GM21423 (cell line): Measurements from ENCODE around the gene MXRA5.
"Not testable (repeated sequence)": the region's sequence is repeated elsewhere in the genome, so short reads cannot be mapped to it uniquely, and the experiment has no call there.

Source experiments
- ATAC-seq: cut with Tn5 transposase; IDR thresholded peaks from one replicate; pipeline ENCODE4 v1.9.1; 2021; ENCODE audit warnings: mild to moderate bottlenecking, moderate library complexity; ENCODE audit not compliant: unreplicated experiment

Gene MXRA5

DNA sequence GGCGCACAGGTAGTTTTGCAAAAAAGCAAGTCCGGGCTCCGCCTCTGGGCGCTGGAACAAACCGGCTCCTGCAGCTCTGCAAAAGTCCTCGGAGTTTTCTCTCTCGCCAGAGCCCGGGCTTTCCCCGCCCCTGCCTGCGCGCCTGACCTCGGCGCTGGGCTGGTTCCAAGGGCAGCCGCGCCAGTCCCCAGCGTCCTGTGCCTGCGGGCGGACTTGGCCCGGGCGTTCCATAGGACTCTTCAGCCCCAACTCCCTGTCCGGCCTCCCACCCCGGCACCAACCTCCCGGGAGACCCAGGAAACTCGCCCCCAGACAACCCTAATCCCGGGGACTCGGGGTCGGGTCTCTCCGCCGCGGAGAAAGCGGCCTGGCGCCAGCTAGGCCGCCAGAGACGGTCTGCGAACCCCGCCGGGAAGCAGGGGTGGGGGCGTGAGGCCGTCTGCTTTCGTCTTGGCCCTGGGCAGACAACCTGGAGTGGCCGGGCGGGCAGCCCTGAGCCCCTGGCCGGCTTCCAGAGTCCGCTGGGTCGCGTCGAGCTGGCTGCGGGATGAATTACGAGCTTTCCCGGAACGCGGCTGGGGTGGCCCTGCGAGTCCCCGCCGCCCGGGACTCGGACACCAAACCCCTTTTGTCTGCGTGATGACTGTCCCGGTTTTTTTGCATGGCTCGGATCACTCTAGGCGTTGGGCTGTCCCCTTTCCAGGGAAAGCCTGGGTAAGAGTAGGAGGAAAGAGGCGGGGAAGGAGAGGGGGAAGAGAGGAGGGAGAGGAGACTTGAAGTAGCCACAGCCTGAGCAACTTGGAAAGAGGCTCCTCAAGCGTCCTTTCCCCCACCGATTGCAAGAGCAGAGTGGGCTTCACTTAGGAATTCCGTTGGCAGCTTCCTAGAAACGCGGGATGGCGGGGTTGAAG lies 916 bp downstream of the MXRA5 start:
- ATAC-seq: no peak

DNA sequence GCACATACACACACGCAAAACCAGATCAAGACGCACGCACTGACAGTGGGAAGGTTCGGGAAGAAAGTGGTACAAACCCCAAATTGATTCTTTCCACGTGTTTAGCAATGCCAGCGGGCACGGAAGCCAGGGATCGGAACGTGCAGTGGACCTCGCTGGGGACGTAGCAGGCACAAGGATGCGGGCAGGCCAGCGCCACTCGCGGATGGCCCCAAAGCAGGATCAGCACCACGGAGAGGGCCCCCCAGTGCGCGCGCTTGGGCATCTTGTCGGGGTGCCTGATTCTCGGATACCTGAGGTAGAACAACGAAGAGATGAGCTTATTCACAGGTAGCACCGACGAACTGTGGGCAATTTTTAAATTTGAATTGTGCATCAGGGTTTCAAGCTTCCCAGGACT lies 2.9 kb downstream of the MXRA5 start:
- ATAC-seq: not testable (repeated sequence)

DNA sequence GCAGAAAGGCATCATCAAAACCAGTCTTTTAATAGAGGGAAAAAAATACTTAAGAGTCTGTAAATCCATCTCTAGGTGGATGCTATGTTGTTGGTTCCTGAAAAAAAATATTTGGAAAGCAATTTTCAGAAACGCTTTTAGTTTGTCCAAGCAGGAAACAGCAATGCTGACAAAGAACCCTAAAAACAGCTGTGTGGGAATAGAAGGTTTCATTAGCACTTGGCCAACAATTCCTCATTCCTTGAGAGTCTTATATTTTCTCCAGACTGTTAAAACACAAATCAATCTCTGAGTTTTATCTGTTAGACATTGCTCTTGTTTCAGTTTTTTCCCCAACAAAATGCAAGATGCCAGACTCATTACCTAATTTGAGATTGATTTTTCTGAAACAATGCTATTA lies 6.4 kb downstream of the MXRA5 start:
- no peak for ATAC-seq

DNA sequence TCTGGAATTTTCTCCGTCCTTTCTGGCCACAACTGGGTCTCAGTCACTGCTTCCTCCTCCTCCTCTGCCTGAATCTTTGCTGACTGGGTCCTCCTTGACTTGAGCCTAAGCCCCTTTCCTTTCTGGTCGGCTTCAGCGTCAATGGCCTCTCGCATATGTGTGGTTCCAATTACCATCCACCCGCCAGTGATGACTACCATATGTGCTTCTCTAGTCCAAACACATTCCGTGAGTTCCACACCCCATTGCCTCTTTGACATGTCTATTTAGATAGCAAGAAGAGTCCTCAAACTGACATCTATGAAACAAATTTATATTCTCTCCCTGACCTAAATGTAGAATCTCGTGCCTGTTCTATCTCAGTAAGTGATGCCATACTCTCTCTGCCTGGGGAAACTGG lies 19.8 kb downstream of the MXRA5 start:
- ATAC-seq: no peak

DNA sequence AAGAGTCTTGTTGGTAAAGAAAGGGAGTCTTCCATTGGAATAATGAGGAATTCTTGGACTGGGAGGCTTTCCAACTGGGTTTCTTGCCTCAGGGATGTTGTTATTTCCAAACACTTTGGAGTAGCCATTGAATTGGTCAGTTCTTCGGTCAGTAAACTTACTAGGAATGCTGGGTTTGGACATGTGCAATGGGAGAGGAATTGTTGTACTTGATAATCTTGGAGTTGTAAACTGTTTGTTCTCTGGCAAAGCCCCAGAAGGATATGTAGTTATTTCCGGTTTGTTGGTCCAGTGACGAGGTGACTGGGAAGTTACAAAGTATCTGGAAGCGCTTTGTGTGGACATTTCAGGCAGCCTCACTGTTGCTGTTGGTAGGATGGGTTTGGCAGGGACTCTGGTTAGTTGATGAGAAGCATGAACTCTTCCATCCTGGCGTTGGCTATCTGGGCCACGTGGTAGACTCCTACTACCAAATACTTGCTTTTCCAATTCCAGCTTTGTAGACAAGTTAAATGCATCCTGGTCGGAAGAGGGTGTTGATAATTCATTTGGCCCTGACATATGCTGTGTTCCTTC lies 25.9 kb downstream of the MXRA5 start:
- no peak for ATAC-seq

DNA sequence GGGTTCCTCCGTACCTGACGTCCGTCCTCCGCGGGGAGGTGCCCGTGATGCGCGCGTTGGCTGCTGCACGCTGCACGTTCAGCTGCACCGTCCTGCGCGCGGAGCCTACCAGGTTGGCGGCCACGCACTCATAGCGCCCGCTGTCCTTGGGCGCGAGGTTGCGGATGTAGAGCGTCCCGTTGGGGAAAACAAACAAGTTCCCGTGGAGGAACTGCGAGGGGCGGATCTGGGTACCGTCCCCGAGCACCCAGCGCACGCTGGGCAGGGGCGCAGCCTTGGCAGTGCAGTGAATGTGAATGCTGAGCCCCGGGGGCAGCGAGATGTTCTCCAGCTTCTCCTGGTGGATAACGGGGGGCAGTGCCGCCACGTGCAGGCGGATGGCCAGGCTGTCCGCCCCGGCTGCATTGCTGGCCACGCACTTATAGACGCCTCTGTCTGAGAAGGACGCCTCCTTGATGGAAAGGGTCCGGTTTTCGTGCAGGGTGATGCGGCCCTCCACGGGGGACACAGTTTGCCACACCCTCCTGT lies 29.2 kb downstream of the MXRA5 start:
- ATAC-seq: no peak

DNA sequence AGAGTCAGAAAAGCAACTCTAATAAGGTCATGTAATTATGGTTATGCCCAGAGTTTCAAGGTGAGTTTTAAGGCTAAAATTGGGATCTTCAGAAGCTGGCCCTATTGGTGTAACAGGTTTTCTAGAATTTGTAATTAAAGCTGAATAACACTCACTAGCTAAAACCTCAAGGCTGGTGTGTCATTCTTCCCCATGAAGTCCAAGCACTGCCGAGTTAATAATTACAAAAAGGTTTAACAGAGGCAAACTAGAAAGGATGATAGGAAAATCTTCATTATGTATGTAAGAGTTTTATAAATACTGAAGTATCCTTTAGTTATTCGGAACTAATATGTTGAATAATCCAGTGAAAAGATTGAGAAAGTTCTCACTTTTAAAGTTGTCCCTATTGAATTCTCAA lies 34.3 kb downstream of the MXRA5 start:
- no peak for ATAC-seq

DNA sequence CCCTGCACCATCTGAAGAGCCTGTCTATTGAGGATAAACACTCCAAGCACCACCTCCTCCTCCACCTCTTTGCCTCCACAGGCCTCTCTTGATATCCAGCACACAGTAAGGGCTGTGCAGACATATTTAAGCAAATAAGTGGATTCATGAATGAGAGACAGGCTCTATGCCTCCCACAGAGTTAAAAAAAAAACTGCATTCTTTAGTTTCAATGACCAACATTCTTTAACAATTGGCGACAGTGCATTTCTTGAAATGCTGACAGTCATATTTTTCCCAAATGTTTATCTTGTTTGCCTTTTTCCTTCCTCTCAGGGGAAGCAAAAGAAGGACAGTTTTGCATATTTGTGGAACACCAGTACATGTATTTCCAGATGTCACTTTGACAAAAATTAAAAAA lies 38.6 kb downstream of the MXRA5 start:
- no peak for ATAC-seq

DNA sequence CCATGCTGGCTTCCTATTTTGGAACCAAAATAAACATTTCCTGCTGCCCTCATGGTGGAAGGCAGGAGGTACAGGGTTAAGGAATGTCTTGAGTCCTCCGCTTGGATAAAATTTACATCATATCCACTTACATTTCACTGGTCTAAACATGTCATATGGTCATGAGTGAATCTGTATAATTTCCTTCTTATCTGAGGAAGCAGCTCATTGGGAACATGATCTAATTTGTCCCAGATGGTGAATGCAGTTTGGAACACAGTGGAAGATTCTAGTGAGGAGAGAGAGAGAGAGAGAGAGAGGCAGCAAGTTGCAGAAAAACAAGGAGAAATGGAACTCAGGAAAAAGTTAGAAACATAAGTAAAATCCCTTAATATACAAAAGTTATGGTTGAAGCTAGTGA lies 46.8 kb downstream of the MXRA5 start:
- no peak for ATAC-seq

DNA sequence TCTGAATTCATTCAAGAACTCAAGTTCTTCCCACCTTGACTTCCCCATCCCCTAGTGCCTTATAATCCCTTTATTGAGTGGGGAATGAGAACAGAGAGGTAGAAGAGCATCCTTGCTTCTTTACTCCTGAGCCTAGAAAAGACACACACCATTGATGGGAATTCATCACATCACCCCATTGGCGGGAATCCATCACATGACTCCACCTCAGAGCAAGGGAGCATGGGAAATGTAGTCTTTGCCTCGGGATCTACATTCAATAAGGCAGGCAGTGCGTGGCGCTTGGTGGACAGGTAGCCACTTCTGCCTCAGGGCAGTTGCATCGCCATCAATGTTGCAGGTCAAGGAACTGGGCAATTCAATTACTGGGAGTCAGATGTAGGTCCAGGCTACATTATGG lies 50.7 kb downstream of the MXRA5 start:
- ATAC-seq: no peak

DNA sequence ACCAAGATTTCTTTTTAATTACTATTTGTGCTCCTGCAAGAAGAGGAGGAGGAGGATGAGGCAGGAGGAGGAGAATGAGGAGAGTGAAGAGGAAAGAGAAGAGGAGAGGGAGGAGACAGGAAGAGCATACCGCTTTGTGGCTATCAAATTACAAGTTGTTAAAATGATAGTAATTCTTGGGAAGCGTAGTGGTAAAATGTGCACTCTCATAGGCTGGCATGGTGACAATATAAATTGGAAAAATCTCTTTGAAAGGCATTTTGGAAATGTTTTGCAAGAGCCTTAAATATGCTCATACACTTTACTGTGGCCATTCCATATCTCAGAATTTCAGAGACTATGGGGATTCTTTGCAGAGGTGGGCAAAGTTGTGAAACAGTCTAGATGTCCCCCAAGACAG lies 53.2 kb downstream of the MXRA5 start:
- ATAC-seq: no peak

DNA sequence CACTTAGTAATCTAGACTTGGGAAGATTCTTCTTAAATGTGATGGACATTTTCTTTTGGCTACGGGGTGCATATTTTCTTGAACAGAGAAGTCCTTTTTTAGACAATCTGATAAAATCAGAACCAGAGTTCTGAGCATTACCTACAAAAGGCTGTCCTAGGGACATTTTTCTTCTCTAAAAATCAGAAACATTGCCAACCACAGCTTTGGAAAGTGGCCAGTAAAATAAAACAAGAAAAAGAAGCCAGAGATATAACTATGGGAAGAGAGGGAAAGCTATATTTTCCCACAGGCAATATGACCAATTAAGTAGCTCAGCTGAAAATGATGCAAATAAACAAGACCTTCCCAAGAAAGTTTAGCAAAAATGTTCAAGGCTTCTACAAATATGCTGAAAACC lies 55.9 kb downstream of the MXRA5 start:
- no peak for ATAC-seq

DNA sequence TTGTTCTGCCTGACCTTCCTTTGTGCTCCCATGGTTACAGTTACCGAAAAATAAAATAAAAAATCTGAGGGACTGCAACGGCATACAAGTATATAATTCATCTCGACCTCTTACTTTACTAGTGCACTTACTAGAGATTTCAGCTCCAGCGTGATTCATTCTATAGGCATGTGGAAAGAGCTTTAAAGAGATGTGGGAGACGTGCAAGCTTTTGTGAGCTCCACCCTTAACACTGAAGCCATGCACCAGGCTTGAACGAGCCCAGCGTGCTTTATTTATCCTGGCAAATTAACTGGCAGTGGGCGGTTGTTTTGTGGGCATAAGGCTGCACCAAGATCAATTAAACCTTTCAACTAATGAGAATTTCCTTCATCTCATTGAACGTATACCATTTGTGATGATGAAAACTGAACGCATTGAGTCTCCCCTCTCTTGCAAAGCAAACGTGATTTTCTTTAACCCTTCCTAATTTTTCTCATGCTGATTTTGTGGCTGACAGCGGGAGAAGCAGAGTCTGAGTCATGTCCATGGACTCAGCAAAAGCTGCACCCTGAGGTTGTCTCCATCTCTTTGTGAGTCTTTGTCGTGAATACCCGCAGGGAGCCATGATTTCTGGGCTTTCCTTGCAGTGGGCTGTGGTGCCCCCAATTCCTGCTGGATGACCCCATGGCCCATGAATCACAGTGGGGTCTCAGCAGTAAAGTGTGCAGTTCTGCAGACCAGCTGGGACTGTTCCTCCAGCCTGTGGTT lies 60.1 kb downstream of the MXRA5 start:
- ATAC-seq: no peak

DNA sequence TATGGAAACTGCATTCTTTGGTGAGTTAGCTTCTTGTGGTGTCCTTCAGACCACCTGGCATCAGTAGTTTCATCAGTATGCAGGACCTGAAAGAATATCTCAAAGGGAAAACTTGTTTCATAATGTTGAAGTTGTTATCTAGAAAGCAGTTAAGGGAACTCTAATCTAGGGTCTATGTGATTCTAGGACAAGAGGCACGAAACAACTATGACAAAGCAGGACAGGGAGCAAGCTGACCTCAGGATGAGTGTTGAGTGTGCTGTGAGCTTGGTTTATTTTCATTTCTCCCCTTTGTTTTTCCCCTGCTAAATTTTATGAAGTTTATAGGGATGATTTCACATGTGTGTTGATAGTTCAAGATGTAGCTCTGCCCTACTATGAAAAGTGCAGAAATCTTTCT lies 65.7 kb downstream of the MXRA5 start:
- ATAC-seq: no peak

DNA sequence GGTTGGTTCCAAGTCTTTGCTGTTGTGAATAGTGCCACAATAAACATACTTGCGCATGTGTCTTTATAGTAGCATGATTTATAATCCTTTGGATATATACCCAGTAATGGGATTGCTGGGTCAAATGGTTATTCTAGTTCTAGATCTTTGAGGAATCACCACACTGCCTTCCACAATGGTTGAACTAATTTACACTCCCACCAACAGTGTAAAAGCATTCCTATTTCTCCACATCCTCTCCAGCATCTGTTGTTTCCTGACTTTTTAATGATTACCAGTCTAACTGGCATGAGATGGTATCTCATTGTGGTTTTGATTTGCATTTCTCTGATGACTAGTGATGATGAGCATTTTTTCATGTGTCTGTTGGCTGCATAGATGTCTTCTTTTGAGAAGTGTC lies 72.8 kb downstream of the MXRA5 start:
- not testable (repeated sequence) for ATAC-seq

DNA sequence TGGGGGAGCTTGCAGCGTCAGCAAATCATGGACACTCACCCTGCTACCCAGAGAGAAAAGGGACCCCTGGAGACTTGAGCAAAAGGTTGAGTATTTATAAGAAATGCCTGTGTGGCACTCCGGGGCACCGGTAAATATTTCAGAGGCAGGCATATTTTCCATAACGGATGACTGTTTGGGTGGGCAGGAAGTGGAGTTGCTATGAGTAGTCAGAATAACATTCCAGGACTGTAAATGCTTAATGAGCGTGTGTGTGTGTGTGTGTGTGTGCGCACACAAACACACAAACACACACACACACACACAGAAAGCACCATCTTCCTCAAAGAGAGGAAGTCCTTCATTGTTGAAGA lies 74.6 kb downstream of the MXRA5 start:
- ATAC-seq: no peak

DNA sequence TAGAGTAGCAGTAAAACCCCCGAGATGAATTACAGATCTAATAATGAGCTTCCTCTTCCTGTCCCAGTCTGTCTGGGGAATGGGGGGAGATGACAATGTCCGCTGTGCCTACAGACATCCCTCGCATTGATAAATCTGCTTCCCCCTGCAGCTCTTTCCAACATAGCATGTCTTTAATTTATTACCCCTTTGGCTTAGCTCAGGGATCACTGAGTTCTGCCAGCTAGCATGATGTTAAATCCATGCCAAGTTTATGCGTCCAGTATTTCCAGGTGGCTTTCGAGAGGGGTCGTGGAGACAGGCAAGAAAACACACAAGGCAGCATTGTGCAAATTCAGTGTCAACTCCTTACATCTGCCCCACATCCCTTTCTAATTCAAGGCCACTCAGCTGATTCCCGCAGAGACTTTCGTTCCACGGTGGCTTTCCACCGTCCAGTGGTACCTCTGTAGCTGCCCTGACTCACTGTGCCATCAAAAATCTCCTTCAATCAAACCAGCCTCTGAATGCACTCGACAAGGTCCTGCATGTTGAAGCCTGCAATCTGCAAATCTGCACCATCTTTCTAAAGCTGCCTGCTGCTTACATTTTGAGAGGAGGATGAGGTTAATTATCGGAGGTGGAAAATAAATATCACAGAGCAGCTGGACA lies 75.1 kb downstream of the MXRA5 start:
- no peak for ATAC-seq

DNA sequence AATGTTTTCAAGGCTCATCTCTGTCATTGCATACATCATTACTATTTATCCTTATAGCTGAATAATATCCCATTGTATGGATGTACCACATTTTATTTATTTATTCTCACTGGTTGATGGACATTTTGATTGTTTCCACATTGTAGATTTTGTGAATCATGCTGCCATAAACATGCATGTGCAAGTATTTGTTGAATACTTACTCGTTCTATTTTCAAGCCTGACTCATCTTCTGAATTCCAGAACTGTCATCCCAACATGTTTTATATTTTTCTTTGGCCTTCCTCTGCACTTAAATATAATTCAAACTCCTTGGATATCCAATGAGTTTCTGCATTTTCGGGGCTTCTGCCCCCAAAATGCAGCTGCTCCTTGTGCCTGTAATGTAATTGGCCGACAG lies 77.6 kb downstream of the MXRA5 start:
- ATAC-seq: no peak

DNA sequence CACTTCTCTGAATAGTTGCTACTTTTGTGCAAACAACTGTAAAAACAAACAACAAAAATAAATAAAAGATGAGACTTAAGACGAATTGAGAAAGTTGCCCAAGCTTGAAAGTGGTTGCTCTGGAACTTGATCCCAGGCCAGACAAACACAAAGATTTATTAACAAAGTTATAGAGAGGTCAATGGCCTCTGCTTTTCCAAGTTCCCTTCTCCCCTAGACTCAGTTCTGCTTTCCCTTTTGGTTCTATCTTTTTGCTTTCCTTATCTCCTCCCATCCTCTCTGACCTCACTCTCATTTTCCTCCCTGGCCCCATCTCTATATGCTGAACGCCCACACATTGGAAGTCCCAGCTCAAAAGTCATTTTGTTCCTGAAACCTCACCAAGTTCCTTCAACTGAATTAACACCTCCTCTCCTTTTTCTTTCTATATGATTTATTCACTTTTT lies 82.7 kb downstream of the MXRA5 start:
- ATAC-seq: no peak

DNA sequence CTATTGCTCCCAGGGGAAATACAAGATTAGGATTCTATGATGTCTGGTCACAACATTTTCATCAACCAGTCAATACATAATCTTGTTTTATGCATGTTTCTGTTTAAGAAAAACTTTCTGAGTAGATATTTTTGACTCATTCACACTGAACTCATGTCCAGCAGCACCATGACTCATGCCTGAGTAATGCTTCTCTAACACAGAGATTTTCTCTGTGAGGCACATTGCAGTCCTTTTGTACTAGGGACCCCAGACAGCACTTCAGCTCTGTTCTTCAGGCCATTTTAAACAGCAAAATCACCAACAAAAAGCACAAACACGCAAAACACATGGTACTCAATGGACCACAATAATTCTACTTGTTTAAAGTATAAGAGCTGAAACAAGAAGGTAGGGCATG lies 83.6 kb downstream of the MXRA5 start:
- no peak for ATAC-seq
